ENCODE results near the gene HIP1.

Gene HIP1

DNA sequence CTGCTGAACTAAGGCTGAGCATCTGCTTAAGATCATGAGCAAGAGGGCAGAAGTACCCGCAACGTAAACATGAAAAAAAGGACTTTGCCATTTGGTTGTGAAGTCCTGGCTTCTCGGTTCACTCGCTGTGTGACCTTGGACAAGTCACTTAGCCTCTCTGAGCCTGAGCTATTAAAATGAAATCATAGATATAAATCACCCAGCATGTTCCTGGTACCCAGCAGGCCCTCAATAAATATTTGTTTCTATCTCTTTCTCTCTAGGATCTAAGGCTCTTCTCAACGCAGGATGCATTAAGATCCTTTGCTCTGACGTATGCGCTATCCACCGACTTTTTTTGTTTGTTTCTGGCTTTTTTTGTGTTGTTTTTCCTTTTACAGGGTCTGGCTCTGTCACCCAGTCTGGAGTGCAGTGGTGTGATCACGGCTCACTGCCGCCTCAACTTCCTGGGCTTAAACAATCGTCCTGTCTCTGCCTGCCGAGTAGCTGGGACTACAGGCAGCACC is 6.7 kb downstream of the HIP1 start:
- no peak for TF ChIP-seq EGR1 (IDR thresholded peaks at IDR 0.05)
- TF ChIP-seq ZBTB7A (IDR thresholded peaks at IDR 0.05; ENCODE audit: low read depth): no peak
- no peak for TF ChIP-seq NFIC (IDR thresholded peaks at IDR 0.05)
- TF ChIP-seq, protein P1, sequence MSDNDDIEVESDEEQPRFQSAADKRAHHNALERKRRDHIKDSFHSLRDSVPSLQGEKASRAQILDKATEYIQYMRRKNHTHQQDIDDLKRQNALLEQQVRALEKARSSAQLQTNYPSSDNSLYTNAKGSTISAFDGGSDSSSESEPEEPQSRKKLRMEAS (IDR thresholded peaks at IDR 0.05): no peak
- no peak for TF ChIP-seq TAF1 (IDR thresholded peaks at IDR 0.05; ENCODE audit: low read depth)
- TF ChIP-seq FOXM1 (IDR thresholded peaks at IDR 0.05; ENCODE audit: borderline replicate concordance, low read depth): no peak
- no peak for TF ChIP-seq EP300 (IDR thresholded peaks at IDR 0.05; ENCODE audit: borderline replicate concordance)

DNA sequence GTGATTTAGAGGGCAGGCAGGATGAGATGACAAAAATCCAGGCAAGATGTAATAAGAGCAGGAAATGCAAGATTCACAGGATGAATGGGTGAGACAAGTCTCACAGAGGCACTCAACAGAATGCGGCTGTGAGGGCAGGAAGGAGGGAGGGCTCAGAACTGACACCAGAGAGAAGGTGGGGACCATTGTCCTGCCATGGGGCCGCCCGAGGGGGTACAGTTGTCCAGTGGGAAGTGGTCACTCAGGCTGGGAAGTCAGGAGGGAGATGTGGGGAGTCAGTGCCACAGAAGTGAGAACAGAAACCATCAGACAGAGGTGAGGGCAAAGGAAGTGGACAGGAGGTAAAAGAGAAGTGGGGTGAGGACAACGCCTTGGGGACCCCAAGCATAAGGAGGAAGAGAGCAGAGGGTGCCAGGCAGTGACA is 8.9 kb downstream of the HIP1 start:
- no peak for TF ChIP-seq RAD21 (IDR thresholded peaks at IDR 0.05; ENCODE audit: low read depth)

GRCh38 chr7:75727881-75728593 is 10.7 kb downstream of the HIP1 start:
- TF ChIP-seq ZBTB7A (IDR thresholded peaks at IDR 0.05; ENCODE audit: low read depth) (no peak), YY1 (IDR thresholded peaks at IDR 0.05; ENCODE audit: low read depth) (no peak), TAF1 (IDR thresholded peaks at IDR 0.05; ENCODE audit: low read depth) (no peak), FOXM1 (IDR thresholded peaks at IDR 0.05; ENCODE audit: borderline replicate concordance, low read depth) (no peak), CEBPB (IDR thresholded peaks at IDR 0.05) (no peak; the same call in 1 of the 2 replicates), TEAD4 (IDR thresholded peaks at IDR 0.05) (no peak), CREB1 (IDR thresholded peaks at IDR 0.05; ENCODE audit: low read depth) (no peak), EGR1 (IDR thresholded peaks at IDR 0.05) (no peak), TCF12 (IDR thresholded peaks at IDR 0.05; ENCODE audit: low read depth) (peak; percentile 50; the same call in 1 of the 2 replicates), NFIC (IDR thresholded peaks at IDR 0.05) (peak; percentile 78), RAD21 (IDR thresholded peaks at IDR 0.05; ENCODE audit: low read depth) (peak; percentile 21; the same call in 1 of the 2 replicates), EP300 (IDR thresholded peaks at IDR 0.05; ENCODE audit: borderline replicate concordance) (no peak)
- TF ChIP-seq, protein P2, sequence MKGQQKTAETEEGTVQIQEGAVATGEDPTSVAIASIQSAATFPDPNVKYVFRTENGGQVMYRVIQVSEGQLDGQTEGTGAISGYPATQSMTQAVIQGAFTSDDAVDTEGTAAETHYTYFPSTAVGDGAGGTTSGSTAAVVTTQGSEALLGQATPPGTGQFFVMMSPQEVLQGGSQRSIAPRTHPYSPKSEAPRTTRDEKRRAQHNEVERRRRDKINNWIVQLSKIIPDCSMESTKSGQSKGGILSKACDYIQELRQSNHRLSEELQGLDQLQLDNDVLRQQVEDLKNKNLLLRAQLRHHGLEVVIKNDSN (IDR thresholded peaks at IDR 0.05): no peak
- TF ChIP-seq, protein P1 (IDR thresholded peaks at IDR 0.05): peak; percentile 27; the same call in 1 of the 2 replicates
- TF ChIP-seq, protein P3, sequence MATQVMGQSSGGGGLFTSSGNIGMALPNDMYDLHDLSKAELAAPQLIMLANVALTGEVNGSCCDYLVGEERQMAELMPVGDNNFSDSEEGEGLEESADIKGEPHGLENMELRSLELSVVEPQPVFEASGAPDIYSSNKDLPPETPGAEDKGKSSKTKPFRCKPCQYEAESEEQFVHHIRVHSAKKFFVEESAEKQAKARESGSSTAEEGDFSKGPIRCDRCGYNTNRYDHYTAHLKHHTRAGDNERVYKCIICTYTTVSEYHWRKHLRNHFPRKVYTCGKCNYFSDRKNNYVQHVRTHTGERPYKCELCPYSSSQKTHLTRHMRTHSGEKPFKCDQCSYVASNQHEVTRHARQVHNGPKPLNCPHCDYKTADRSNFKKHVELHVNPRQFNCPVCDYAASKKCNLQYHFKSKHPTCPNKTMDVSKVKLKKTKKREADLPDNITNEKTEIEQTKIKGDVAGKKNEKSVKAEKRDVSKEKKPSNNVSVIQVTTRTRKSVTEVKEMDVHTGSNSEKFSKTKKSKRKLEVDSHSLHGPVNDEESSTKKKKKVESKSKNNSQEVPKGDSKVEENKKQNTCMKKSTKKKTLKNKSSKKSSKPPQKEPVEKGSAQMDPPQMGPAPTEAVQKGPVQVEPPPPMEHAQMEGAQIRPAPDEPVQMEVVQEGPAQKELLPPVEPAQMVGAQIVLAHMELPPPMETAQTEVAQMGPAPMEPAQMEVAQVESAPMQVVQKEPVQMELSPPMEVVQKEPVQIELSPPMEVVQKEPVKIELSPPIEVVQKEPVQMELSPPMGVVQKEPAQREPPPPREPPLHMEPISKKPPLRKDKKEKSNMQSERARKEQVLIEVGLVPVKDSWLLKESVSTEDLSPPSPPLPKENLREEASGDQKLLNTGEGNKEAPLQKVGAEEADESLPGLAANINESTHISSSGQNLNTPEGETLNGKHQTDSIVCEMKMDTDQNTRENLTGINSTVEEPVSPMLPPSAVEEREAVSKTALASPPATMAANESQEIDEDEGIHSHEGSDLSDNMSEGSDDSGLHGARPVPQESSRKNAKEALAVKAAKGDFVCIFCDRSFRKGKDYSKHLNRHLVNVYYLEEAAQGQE (IDR thresholded peaks at IDR 0.05; ENCODE audit: low read depth): no peak

GRCh38 chr7:75725306-75725705 is 13.4 kb downstream of the HIP1 start:
- TF ChIP-seq TCF12 (IDR thresholded peaks at IDR 0.05; ENCODE audit: low read depth) (no peak), ZBTB7A (IDR thresholded peaks at IDR 0.05; ENCODE audit: low read depth) (no peak), EP300 (IDR thresholded peaks at IDR 0.05; ENCODE audit: borderline replicate concordance) (no peak), CREB1 (IDR thresholded peaks at IDR 0.05; ENCODE audit: low read depth) (no peak)

- TF ChIP-seq YY1 (IDR thresholded peaks at IDR 0.05; ENCODE audit: low read depth): no peak
- TF ChIP-seq RAD21 (IDR thresholded peaks at IDR 0.05; ENCODE audit: low read depth): no peak
- TF ChIP-seq EGR1 (IDR thresholded peaks at IDR 0.05): no peak
- no peak for TF ChIP-seq TEAD4 (IDR thresholded peaks at IDR 0.05)
- TF ChIP-seq, protein P1 (IDR thresholded peaks at IDR 0.05): no peak
- TF ChIP-seq TAF1 (IDR thresholded peaks at IDR 0.05; ENCODE audit: low read depth): no peak
- no peak for TF ChIP-seq ZBTB7A (IDR thresholded peaks at IDR 0.05; ENCODE audit: low read depth)
- TF ChIP-seq CREB1 (IDR thresholded peaks at IDR 0.05; ENCODE audit: low read depth): no peak
- TF ChIP-seq, protein P3 (IDR thresholded peaks at IDR 0.05; ENCODE audit: low read depth): no peak
These were observed 15.3 kb downstream of the HIP1 start for GRCh38 chr7:75723444-75723843.

DNA sequence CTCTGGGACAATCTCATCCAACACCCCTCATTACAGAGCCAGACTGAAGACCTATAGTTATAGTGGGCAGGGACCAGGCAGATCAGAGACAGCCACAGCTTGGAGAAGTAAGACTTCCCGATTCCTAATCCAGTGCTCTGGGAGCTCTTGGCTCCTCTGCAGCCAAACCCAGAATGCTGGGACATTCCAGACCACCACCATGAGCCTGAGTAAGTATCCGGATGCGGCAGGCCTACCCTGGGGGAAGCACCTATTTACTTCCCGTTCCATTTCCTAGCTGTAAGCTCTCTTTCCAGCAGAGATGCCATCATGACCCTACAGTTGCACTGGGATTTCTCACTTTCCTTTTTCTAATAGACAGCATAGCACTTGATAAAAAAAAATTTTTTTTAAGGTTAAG is 16.4 kb downstream of the HIP1 start:
- TF ChIP-seq RAD21 (IDR thresholded peaks at IDR 0.05; ENCODE audit: low read depth): no peak
- TF ChIP-seq FOXM1 (IDR thresholded peaks at IDR 0.05; ENCODE audit: borderline replicate concordance, low read depth): no peak
- TF ChIP-seq TCF12 (IDR thresholded peaks at IDR 0.05; ENCODE audit: low read depth): no peak
- TF ChIP-seq YY1 (IDR thresholded peaks at IDR 0.05; ENCODE audit: low read depth): no peak
- no peak for TF ChIP-seq CREB1 (IDR thresholded peaks at IDR 0.05; ENCODE audit: low read depth)
- TF ChIP-seq CEBPB (IDR thresholded peaks at IDR 0.05): no peak
- TF ChIP-seq EGR1 (IDR thresholded peaks at IDR 0.05): no peak
- TF ChIP-seq NFIC (IDR thresholded peaks at IDR 0.05): no peak
- no peak for TF ChIP-seq ZBTB7A (IDR thresholded peaks at IDR 0.05; ENCODE audit: low read depth)
- TF ChIP-seq, protein P3 (IDR thresholded peaks at IDR 0.05; ENCODE audit: low read depth): no peak
- TF ChIP-seq TAF1 (IDR thresholded peaks at IDR 0.05; ENCODE audit: low read depth): no peak
- TF ChIP-seq EP300 (IDR thresholded peaks at IDR 0.05; ENCODE audit: borderline replicate concordance): no peak
- TF ChIP-seq, protein P2 (IDR thresholded peaks at IDR 0.05): no peak
- no peak for TF ChIP-seq TEAD4 (IDR thresholded peaks at IDR 0.05)
- TF ChIP-seq, protein P1 (IDR thresholded peaks at IDR 0.05): no peak

Data from Ishikawa (cell line).